Body of pancreas (tissue), 4 donors: Measurements from ENCODE around the gene AGPAT4. TPM values are rescaled to one million over a fixed set of nuclear protein-coding genes. Genes with fewer than 3 reads are reported as not detected.

Source experiments
- ATAC-seq: fragments of 150-250 bp; one replicate; pipeline ENCODE4 v1.9.1; 2016
- DNase-seq, 4 donors: peaks; one replicate each; pipeline ENCODE4 v3.0.0-alpha.2; 2019
- H3K27ac ChIP-seq, 4 donors: fragments of 200-600 bp; sonication (generic); 1 replicate in 3 of 4; 2 replicates in 1 of 4; pipeline versions ENCODE4 v1.5.1 to v1.6.1; 2016 to 2019; ENCODE audit warnings: mild to moderate bottlenecking in 1 of 4, mixed read lengths in 1 of 4, moderate library complexity in 1 of 4
- H3K27me3 ChIP-seq, 2 donors: fragments of 200-600 bp; sonication (generic); one replicate each; pipeline ENCODE4 v1.6.0; 2016; ENCODE audit warnings: mild to moderate bottlenecking in 1 of 2
- H3K36me3 ChIP-seq, 2 donors: fragments of 200-600 bp; sonication (generic); replicated peaks in 1 of 2; 2 replicates each; pipeline ENCODE4 v1.5.1; 2016; ENCODE audit warnings: low read depth in 2 of 2; ENCODE audit not compliant: insufficient read depth in 1 of 2
- H3K4me1 ChIP-seq: fragments of 200-600 bp; sonication (generic); one replicate; pipeline ENCODE4 v1.6.0; 2016
- H3K4me3 ChIP-seq, 2 donors: fragments of 200-600 bp; sonication (generic); 1 replicate in 1 of 2; 2 replicates in 1 of 2; pipeline ENCODE4 v1.5.1; 2016 to 2019
- H3K9me3 ChIP-seq, 3 donors: fragments of 200-600 bp; sonication (generic); 1 replicate in 2 of 3; 2 replicates in 1 of 3; pipeline ENCODE4 v1.5.1; 2016
- POLR2A ChIP-seq, 3 donors: fragments of 450-650 bp; IDR thresholded peaks; one replicate each; pipeline ENCODE4 v1.6.1; 2016; ENCODE audit warnings: antibody characterized with exemption in 3 of 3, mild to moderate bottlenecking in 2 of 3
- WGBS, 2 donors: methylation state at CpG; one replicate each; pipeline ENCODE4 v1.1.5; 2017; 5-methylcytosine and 5-hydroxymethylcytosine counted together
- intact Hi-C: fragments of 100-400 bp; cut with DNase I; formaldehyde crosslinking; loops from one replicate; pipeline ENCODE4 v1.15.1; 2023
- total RNA-seq, 2 donors: library from RNA; depleted of rRNA; stranded (reverse); fragments of >200 nt; gene quantifications; one replicate each; pipeline ENCODE4 v1.1.0, GENCODE V29; 2016
- TF ChIP-seq, protein P1 (sequence below), 7 experiments: fragments of 450-650 bp in 4 of 7; fragments of 200-600 bp in 3 of 7; sonication (generic) in 3 of 7; IDR thresholded peaks; one replicate each; pipeline ENCODE4 v1.5.1; 2016 to 2019; ENCODE audit warnings: antibody characterized with exemption in 7 of 7

Gene AGPAT4
- total RNA-seq, 2 donors from 2014 or later, result 1.3 to 2.6 TPM

DNA sequence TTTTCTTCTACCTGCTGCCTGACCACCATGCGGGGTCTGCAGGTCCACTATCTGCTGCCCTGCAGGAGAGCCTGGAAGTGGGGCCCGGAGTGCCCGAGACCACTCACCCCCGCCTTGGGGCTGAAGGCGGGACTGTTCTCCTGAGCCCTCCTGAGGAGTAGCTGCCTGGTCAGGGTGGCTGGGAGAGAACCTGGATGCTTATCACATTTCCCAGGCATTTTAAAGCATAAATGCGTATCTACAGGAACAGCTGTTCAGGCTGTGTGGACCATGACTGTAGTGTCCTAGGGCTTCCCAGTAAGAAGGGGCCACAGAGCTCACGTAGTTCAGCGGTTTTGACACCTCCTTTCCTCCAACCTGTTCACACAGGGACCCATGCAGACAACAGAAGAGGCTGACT, 123.3 kb downstream of the AGPAT4 start:
- H3K36me3 ChIP-seq, result no peaks in the 10 kb centered on the region
- no peaks in the 10 kb centered on the region for H3K27me3 ChIP-seq
- no peak overlapping the region for H3K4me3 ChIP-seq
- 85 to 87% methylated on average over 6 to 8 of the region's 8 CpGs for WGBS, 2 donors
- no peaks in the 10 kb centered on the region for H3K9me3 ChIP-seq
- H3K4me1 ChIP-seq, result no peaks in the 10 kb centered on the region
- intact Hi-C loops, result no loop called here
- no peak for ATAC-seq
- TF ChIP-seq, protein P1, sequence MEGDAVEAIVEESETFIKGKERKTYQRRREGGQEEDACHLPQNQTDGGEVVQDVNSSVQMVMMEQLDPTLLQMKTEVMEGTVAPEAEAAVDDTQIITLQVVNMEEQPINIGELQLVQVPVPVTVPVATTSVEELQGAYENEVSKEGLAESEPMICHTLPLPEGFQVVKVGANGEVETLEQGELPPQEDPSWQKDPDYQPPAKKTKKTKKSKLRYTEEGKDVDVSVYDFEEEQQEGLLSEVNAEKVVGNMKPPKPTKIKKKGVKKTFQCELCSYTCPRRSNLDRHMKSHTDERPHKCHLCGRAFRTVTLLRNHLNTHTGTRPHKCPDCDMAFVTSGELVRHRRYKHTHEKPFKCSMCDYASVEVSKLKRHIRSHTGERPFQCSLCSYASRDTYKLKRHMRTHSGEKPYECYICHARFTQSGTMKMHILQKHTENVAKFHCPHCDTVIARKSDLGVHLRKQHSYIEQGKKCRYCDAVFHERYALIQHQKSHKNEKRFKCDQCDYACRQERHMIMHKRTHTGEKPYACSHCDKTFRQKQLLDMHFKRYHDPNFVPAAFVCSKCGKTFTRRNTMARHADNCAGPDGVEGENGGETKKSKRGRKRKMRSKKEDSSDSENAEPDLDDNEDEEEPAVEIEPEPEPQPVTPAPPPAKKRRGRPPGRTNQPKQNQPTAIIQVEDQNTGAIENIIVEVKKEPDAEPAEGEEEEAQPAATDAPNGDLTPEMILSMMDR (IDR thresholded peaks at IDR 0.05), result no peak
- TF ChIP-seq POLR2A (IDR thresholded peaks at IDR 0.05), result no peak
- no peak overlapping the region for H3K27ac ChIP-seq
- DNase-seq, result no peak

GRCh38 chr6:161150136-161150535, 123.7 kb downstream of the AGPAT4 start:
- WGBS, 2 donors, result 82 to 83% methylated on average over 5 of the region's 5 CpGs
- intact Hi-C loops, result no loop called here

GRCh38 chr6:161143663-161144430, 130.0 kb downstream of the AGPAT4 start:
- Histone ChIP-seq H3K4me3 (no peak overlapping the region), H3K4me1 (no peaks in the 10 kb centered on the region), H3K27ac (no peak overlapping the region), H3K9me3 (no peaks in the 10 kb centered on the region), H3K36me3 (no peaks in the 10 kb centered on the region), H3K27me3 (no peaks in the 10 kb centered on the region)
- ATAC-seq, result no peak
- TF ChIP-seq, protein P1 (IDR thresholded peaks at IDR 0.05), result no peak
- no peak for TF ChIP-seq POLR2A (IDR thresholded peaks at IDR 0.05)
- WGBS, 2 donors, result 85 to 88% methylated on average over 10 to 11 of the region's 11 CpGs
- intact Hi-C loops, result loop anchor here (10.0 kb wide), 1 partner anchor 221 kb away; no protein-coding TSS in a partner anchor
- peak in 1 of 4 donors; percentile 33 for DNase-seq

More at GRCh38 chr6:161150136-161150535, 123.7 kb downstream of the AGPAT4 start:
- ATAC-seq (no peak), DNase-seq (no peak)
- no peak for TF ChIP-seq POLR2A (IDR thresholded peaks at IDR 0.05)
- TF ChIP-seq, protein P1 (IDR thresholded peaks at IDR 0.05), result no peak
- no peak overlapping the region for H3K4me3 ChIP-seq
- H3K4me1 ChIP-seq, result no peaks in the 10 kb centered on the region
- no peaks in the 10 kb centered on the region for H3K27me3 ChIP-seq
- no peaks in the 10 kb centered on the region for H3K36me3 ChIP-seq
- H3K9me3 ChIP-seq, result no peaks in the 10 kb centered on the region
- no peak overlapping the region for H3K27ac ChIP-seq

GRCh38 chr6:161142957-161143296, 130.9 kb downstream of the AGPAT4 start:
- no peaks in the 10 kb centered on the region for H3K36me3 ChIP-seq
- intact Hi-C loops, result loop anchor here (10.0 kb wide), 1 partner anchor 222 kb away; no protein-coding TSS in a partner anchor
- H3K9me3 ChIP-seq, result no peaks in the 10 kb centered on the region
- TF ChIP-seq, protein P1 (IDR thresholded peaks at IDR 0.05), result no peak
- no peak for TF ChIP-seq POLR2A (IDR thresholded peaks at IDR 0.05)
- DNase-seq (no peak), ATAC-seq (no peak)
- H3K27me3 ChIP-seq, result no peaks in the 10 kb centered on the region
- no peak overlapping the region for H3K27ac ChIP-seq
- H3K4me1 ChIP-seq, result no peaks in the 10 kb centered on the region
- H3K4me3 ChIP-seq, result no peak overlapping the region
- WGBS, 2 donors, result 95 to 97% methylated on average over 4 to 5 of the region's 5 CpGs

- Histone ChIP-seq H3K27me3 (no peaks in the 10 kb centered on the region), H3K4me3 (no peak overlapping the region), H3K9me3 (no peaks in the 10 kb centered on the region), H3K36me3 (no peaks in the 10 kb centered on the region), H3K4me1 (no peaks in the 10 kb centered on the region), H3K27ac (no peak overlapping the region)
- intact Hi-C loops, result loop anchor here (10.0 kb wide), 1 partner anchor 224 kb away; no protein-coding TSS in a partner anchor
- no peak for ATAC-seq
- WGBS, 2 donors, result 81 to 92% methylated on average over 11 of the region's 11 CpGs
- TF ChIP-seq, protein P1 (IDR thresholded peaks at IDR 0.05), result no peak
- TF ChIP-seq POLR2A (IDR thresholded peaks at IDR 0.05), result no peak
- no peak for DNase-seq
Observed at GRCh38 chr6:161141173-161141572, 132.7 kb downstream of the AGPAT4 start.
